ENCODE data around the gene NAP1L4. TPM values are rescaled to one million over a fixed set of nuclear protein-coding genes. Genes with fewer than 3 reads are reported as not detected.

The NAP1L4 gene, protein sequence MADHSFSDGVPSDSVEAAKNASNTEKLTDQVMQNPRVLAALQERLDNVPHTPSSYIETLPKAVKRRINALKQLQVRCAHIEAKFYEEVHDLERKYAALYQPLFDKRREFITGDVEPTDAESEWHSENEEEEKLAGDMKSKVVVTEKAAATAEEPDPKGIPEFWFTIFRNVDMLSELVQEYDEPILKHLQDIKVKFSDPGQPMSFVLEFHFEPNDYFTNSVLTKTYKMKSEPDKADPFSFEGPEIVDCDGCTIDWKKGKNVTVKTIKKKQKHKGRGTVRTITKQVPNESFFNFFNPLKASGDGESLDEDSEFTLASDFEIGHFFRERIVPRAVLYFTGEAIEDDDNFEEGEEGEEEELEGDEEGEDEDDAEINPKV
- total RNA-seq: 63.2 and 69.2 TPM in 2 replicates

DNA sequence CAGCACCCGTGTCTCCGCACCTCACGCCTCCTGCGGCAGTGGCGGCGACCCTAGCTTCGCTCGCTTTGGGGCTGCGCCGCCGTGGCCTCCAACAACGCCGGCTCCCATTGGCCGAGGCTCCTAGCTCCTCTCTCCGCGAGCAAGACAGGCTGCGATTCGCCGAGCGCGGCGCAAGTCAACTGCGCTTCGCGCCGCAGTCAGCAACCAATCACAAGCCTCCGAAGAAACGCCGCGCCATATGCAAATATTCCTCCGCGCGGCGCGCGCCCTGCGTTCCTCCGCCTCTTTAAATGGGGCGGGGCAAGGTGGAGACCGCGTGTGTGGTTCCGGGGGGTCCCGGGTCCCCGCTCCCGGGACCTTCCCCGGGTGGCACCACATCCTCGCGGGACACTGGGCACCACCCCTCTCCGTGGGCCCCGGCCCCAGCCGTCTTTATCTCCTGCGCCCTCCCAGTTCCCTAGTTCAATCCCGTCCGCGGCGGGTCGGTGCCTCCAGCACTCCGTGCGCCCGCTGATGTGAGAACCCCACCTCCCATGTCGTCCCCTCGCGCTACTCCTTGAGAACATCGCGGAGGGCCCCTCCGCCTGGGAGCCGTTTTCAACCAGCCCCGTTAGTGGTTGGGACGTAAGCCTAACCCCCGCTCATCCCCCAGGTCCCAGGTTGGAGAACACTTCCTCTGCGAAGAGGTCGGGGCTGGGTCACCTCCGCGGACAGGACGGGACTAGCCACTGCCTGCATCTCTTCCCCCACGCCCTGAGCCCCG is at the start of gene NAP1L4:
Gene NAP1L4, minus strand, starts transcription at position 96 of the 763 bp plus-strand sequence. CDS start 13,109 bp downstream, outside the sequence.

DNA sequence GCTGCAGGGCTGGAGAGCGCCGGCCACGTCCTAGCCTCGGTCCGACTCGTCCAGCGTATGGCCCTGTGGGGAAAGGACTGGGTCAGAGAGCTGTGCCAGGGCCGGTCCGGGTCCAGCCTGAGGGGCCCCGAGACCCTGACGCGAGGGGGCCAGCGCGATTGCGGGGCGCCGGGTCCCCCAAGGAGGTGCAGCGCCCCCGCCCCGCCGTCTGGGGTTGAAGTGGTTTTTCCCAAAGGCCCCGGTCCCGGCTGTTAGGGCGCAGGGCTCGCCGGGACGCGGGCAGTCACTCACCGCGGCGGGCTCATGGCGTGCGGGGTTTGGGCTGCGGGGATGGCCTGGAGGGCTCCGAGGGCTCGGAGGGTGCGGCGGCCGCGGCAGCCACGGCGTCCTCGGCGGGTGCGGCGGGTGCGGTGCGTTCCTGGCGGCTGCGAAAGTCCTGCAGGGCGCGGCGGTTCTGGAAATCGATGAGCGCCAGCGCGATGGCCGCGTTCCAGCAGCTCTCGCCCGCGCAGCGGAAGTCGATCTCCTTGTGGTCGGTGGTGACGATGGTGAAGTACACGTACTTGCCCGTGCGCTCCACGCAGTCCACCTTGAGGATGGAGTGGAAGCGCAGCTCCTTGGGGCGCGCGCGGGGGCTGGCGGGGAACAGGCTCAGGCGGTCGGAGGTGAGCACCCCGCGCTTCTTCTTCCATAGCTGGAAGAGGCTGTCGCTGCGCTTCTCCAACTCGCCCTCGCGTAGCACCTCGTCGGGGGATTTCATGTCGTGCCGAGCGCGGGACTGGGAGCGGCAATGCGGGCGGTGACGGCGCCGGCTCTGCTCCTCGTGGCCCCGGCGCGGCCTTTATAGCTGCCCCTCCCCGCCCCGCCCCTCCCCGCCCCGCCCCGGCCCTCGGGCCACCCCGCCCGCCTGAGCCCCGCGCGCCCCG is 63.3 kb downstream of the NAP1L4 start, which contains the start of gene PHLDA2:
Gene PHLDA2, minus strand, starts transcription at position 816 of the 926 bp plus-strand sequence. Its CDS starts 56 bp downstream, at position 760.

Other genes starting within 250 kb of the NAP1L4 start
- gene CDKN1C, start 106.6 kb downstream of the NAP1L4 start, total RNA-seq: 30.1 and 99.7 TPM in 2 replicates
- 3.7 and 97.5 TPM in 2 replicates for gene PHLDA2, start 62.9 kb downstream of the NAP1L4 start, total RNA-seq
- gene CARS1, start 65.1 kb upstream of the NAP1L4 start, total RNA-seq: 48.4 and 75.0 TPM in 2 replicates
- gene OSBPL5, start 173.0 kb upstream of the NAP1L4 start, total RNA-seq: 37.8 and 57.9 TPM in 2 replicates
- not detected in 2 replicates for gene MRGPRG, start 226.5 kb upstream of the NAP1L4 start, total RNA-seq
- gene MRGPRE, start 240.1 kb upstream of the NAP1L4 start, total RNA-seq: not detected in 2 replicates